Astrocyte of the cerebellum (primary cell): ENCODE results near the gene HPSE.
"Not testable (repeated sequence)": the region's sequence is repeated elsewhere in the genome, so short reads cannot be mapped to it uniquely, and the experiment has no call there.

Source experiments
- DNase-seq: peaks from one replicate; pipeline ENCODE4 v3.0.0-alpha.2; 2011; ENCODE audit warnings: low read depth
- H3K4me3 ChIP-seq: 2 replicates; pipeline ENCODE4 v1.5.1; 2011; ENCODE audit warnings: mild to moderate bottlenecking, low read depth, low read length, moderate library complexity
- CTCF ChIP-seq: IDR thresholded peaks from 2 replicates; pipeline ENCODE4 v1.5.1; 2012; ENCODE audit warnings: low read length, low read depth, moderate library complexity, mild to moderate bottlenecking; ENCODE audit errors: missing control alignments
- in situ Hi-C: cut with HindIII; loops from 2 replicates; pipeline ENCODE4 v1.10.0; 2017; ENCODE audit warnings: low sequenced_read_pairs

The HPSE gene

DNA sequence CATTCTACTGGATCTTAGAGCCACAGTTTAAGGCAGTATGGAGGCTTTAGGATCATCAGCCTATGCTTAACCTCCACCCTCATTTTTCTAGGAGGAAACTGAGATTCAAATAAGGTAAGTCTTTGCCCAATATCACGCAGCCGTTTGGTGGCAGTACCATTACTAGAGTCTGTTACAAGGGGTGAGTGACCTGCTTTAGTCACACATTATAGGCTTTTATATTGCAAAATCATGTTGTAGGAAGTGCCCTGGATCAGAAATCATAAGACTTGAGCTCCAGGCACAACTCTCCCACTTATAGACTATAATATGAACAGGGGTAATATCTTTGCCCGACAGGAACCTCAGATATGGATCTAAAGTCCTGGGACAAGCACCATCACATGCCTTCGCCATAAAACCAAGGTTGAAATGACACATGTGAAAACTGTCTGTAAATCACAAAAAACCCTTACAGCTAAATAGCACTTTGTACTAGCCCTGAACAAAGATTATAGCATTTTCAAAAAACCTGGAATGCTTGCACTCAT lies 19.2 kb downstream of the HPSE start:
- in situ Hi-C loops: no loop called here
- no peak for TF ChIP-seq CTCF
- DNase-seq: no peak
- no peak overlapping the region for H3K4me3 ChIP-seq

DNA sequence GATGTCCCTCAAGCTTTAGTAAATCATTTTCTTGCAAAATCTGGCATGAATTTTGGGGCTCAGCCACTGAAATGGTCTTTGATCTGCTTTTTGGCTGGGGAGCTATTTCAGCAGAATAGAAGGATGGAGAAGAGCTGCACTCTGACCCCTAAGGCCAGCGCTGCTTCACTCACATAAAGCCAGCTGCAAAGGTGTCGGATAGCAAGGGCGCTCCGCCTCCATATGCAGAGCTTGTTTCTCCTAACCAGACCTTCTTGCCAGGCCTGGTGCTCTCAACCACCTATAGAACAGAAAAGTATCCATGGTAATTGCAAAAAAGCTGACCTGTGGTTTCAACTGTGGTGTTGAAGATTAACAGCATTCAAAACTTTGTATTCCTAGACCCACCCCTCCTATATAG lies 26.0 kb downstream of the HPSE start:
- in situ Hi-C loops: no loop called here
- TF ChIP-seq CTCF: no peak

DNA sequence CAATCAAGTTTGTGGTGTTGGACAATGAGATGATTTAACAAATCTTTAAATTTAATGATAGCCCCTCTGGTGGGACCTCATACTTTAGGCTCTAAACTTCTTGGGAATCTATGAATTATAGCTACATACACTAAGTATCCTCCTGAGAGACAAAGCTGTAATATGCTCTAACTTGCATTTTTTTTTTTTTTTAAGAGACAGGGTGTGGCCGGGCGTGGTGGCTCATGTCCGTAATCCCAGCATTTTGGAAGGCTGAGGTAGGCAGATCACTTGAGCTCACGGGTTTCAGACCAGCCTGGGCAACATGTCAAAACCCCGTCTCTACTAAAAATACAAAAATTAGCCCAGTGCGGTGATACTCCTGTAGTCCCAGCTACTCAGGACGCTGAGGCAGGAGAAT lies 26.7 kb downstream of the HPSE start:
- DNase-seq: no peak
- in situ Hi-C loops: no loop called here

More for the DNA sequence above, 26.0 kb downstream of the HPSE start:
- no peak for DNase-seq
- H3K4me3 ChIP-seq: no peak overlapping the region

GRCh38 chr4:83305187-83305586 lies 29.5 kb downstream of the HPSE start:
- no peak for DNase-seq
- no peak for TF ChIP-seq CTCF
- in situ Hi-C loops: no loop called here
- H3K4me3 ChIP-seq: no peak overlapping the region

More for the DNA sequence above, 26.7 kb downstream of the HPSE start:
- no peak overlapping the region for H3K4me3 ChIP-seq
- no peak for TF ChIP-seq CTCF

GRCh38 chr4:83297548-83298260 lies 36.9 kb downstream of the HPSE start:
- in situ Hi-C loops: no loop called here
- no peak overlapping the region for H3K4me3 ChIP-seq
- no peak for TF ChIP-seq CTCF
- no peak for DNase-seq

- no peak for TF ChIP-seq CTCF
- no peak for DNase-seq
- no peak overlapping the region for H3K4me3 ChIP-seq
- in situ Hi-C loops: no loop called here
Observed at GRCh38 chr4:83293305-83294046, 41.2 kb downstream of the HPSE start.

GRCh38 chr4:83290059-83290774 lies 44.4 kb downstream of the HPSE start:
- in situ Hi-C loops, DNase-seq, H3K4me3 ChIP-seq: not testable (repeated sequence)

GRCh38 chr4:83288381-83288780 lies 46.3 kb downstream of the HPSE start:
- DNase-seq, in situ Hi-C loops, H3K4me3 ChIP-seq: not testable (repeated sequence)
